Left ventricle myocardium inferior (tissue), 1 donor: ENCODE data around the gene HES6. TPM values are rescaled to one million over a fixed set of nuclear protein-coding genes. Genes with fewer than 3 reads are reported as not detected.

Source experiments
- DNase-seq: peaks from one replicate; pipeline ENCODE4 v3.0.0-alpha.2; 2020
- H3K27ac ChIP-seq: fragments of 200-600 bp; replicated peaks from 2 replicates; pipeline ENCODE4 v1.8.0; 2021
- H3K27me3 ChIP-seq: fragments of 200-600 bp; 2 replicates; pipeline ENCODE4 v1.8.0; 2021; ENCODE audit warnings: low read depth
- H3K36me3 ChIP-seq: fragments of 200-600 bp; 2 replicates; pipeline ENCODE4 v1.8.0; 2021
- H3K4me1 ChIP-seq: fragments of 200-600 bp; 2 replicates; pipeline ENCODE4 v1.8.0; 2021
- H3K4me3 ChIP-seq: fragments of 200-600 bp; 2 replicates; pipeline ENCODE4 v1.8.0; 2021; ENCODE audit warnings: mild to moderate bottlenecking, moderate library complexity
- H3K9me3 ChIP-seq: fragments of 200-600 bp; replicated peaks from 2 replicates; pipeline ENCODE4 v1.8.0; 2021
- intact Hi-C: fragments of 100-400 bp; cut with micrococcal nuclease; formaldehyde crosslinking; loops from one replicate; pipeline ENCODE4 v1.11.0; 2022
- long read RNA-seq: library from polyadenylated mRNA; unstranded; transcript quantifications from one replicate; pipeline ENCODE4 v2.0.0, GENCODE V29; 2021
- total RNA-seq: library from RNA; stranded (reverse); fragmentation: NEBNext Ultra II Directional; extraction: Animal tissue kit (Norgen Biotek cat#: 25700); gene quantifications from one replicate; pipeline ENCODE4 v1.2.1, GENCODE V29; 2021
- TF ChIP-seq, protein P1 (sequence below): fragments of 200-600 bp; IDR thresholded peaks from 2 replicates; pipeline ENCODE4 v1.8.0; 2021; ENCODE audit warnings: antibody characterized with exemption, mild to moderate bottlenecking, borderline replicate concordance
- donor health status: DM: no; HTN: yes; CAD: no; lungs with severe emphysema.

Gene HES6, protein sequence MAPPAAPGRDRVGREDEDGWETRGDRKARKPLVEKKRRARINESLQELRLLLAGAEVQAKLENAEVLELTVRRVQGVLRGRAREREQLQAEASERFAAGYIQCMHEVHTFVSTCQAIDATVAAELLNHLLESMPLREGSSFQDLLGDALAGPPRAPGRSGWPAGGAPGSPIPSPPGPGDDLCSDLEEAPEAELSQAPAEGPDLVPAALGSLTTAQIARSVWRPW
- 2.7 TPM for total RNA-seq
- long read RNA-seq, partial matches to known transcripts = 0 of 7 reads
- long read RNA-seq, other reads (novel, unspliced or antisense) = 1 of 7 reads

DNA sequence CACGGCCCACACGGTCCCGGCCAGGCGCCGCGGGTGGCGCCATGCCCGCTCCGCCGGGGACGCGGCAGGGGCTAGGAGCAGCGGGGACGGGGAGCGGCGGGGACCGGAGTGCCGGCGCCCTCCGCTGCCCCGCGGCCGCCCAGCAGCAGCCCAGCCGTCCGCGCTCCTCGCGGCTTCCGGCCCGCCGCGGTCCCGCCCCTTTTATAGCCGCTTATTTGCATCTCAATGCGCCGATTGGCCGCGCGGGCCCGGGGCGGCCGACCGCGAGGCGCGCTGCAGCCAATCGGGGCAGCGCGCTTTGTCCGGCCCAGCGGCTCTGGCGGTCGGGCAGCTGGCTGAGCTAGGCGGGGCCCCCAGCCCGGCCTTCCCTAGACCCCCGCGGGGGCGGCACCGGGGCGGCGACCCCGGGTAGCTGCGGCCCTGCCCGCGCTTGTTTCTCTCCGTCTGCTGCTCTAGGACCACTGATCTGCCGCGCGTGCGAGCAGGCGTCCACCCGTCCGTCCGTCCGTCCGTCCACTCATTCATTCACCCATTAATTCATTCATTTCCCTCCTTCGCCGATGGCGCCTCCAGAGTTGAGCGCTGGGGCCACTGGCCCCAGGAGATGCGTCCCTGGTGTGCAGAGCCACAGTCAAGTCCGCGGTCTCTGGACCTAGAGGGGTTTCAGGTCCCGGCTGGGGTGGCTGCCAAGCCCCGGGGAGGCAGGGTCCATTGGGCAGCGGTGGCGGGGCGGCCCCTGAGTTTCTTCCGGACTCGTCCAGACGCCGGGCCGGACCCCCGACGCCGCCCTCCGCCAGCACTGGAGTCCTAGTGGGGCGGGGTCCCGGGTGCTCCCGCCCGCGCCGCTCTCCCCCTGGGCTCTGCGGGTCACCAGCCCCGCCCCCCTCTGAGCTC is at the start of gene HES6:
HES6 (minus strand) TSS at position 176 of the 894 bp plus-strand sequence; CDS start at position 43, 133 bp downstream.
- no peaks in the 10 kb centered on the region for H3K9me3 ChIP-seq
- peak within 1 kb of the TSS; percentile 77 for H3K4me3 ChIP-seq
- peaks cover 40% of the 10 kb centered on the region for H3K4me1 ChIP-seq
- peak within 1 kb of the TSS; percentile 64 for H3K27ac ChIP-seq
- H3K27me3 ChIP-seq = peaks cover 29% of the 10 kb centered on the region
- TF ChIP-seq, protein P1, sequence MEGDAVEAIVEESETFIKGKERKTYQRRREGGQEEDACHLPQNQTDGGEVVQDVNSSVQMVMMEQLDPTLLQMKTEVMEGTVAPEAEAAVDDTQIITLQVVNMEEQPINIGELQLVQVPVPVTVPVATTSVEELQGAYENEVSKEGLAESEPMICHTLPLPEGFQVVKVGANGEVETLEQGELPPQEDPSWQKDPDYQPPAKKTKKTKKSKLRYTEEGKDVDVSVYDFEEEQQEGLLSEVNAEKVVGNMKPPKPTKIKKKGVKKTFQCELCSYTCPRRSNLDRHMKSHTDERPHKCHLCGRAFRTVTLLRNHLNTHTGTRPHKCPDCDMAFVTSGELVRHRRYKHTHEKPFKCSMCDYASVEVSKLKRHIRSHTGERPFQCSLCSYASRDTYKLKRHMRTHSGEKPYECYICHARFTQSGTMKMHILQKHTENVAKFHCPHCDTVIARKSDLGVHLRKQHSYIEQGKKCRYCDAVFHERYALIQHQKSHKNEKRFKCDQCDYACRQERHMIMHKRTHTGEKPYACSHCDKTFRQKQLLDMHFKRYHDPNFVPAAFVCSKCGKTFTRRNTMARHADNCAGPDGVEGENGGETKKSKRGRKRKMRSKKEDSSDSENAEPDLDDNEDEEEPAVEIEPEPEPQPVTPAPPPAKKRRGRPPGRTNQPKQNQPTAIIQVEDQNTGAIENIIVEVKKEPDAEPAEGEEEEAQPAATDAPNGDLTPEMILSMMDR = no peak
- intact Hi-C loops = no loop called here
- DNase-seq = peak; percentile 90
- peaks cover 2% of the 10 kb centered on the region for H3K36me3 ChIP-seq

DNA sequence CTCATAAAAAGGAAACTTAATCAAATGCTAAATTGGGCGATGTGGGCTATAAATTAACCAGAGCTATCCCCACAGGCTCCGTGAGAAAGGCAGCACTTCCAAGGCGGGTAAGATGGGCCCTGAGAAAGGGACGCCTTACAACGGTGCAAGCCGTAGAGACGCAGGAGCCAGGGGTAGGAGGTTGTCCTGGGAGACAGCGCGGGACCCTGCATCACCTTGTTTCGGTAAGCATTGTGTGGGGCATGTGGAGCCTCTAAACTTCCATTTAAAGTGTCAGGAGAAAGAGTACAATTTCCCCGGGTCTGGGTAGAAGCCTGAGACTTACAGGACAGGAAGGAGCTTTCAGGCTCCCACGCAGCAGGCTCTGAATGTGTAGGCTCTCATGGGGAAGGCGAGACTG is 49.7 kb upstream of the HES6 start:
- H3K27ac ChIP-seq = peak overlapping the region; percentile 87
- H3K4me1 ChIP-seq = peaks cover 60% of the 10 kb centered on the region
- H3K9me3 ChIP-seq = no peaks in the 10 kb centered on the region
- intact Hi-C loops = no loop called here
- H3K27me3 ChIP-seq = no peaks in the 10 kb centered on the region
- DNase-seq = no peak
- H3K36me3 ChIP-seq = no peaks in the 10 kb centered on the region
- TF ChIP-seq, protein P1 = no peak
- peak overlapping the region; percentile 90 for H3K4me3 ChIP-seq

DNA sequence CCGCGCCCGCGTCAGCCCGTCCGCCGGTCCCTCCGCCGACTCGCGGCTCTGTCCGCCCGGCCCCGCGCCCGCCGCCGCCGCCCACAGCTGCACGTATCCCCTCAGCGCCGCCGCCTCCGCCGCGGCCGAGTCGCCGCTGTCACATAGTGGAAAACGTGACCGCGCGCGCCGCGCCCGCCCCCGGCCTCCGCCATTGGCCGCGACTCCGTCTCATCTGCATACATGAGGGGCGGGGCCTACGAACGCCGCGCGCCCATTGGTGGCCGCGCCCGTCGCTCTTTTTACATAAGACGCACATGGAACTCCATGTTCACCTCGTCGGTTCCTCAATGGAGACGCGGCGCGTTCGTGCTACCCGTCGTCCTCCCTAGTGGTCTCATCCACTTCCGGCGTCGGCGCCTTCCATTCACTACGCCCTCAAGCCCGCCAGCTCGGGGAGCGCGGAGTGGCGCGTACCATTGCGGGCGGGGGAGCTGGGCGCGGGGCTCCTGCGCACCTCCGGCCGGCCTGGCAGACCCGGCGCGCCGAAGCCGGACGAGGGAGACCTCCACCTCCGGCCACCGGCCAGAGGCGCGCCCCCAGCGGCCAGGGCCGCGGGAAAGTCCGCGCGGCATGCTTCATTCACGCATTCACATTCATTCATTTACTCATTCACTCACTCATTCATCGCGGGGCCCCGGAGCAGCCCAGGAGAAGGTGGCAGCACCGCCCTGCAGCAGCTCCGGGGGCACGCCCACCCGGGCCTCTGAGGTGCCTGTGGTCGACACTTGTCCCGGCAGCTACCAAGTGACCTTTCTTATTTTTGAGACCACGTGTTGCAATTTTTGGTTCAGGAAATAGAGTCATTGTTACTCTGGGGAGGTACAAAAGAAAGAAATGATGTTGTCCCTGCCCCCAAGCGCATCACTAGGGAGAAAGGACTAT is 49.1 kb upstream of the HES6 start:
- Histone ChIP-seq H3K36me3 (no peaks in the 10 kb centered on the region), H3K9me3 (no peaks in the 10 kb centered on the region), H3K27me3 (no peaks in the 10 kb centered on the region), H3K4me1 (peaks cover 67% of the 10 kb centered on the region), H3K4me3 (peak overlapping the region; percentile 90), H3K27ac (peak overlapping the region; percentile 87)
- peak; percentile 98 for DNase-seq
- TF ChIP-seq, protein P1 = peak; percentile 51
- intact Hi-C loops = no loop called here

DNA sequence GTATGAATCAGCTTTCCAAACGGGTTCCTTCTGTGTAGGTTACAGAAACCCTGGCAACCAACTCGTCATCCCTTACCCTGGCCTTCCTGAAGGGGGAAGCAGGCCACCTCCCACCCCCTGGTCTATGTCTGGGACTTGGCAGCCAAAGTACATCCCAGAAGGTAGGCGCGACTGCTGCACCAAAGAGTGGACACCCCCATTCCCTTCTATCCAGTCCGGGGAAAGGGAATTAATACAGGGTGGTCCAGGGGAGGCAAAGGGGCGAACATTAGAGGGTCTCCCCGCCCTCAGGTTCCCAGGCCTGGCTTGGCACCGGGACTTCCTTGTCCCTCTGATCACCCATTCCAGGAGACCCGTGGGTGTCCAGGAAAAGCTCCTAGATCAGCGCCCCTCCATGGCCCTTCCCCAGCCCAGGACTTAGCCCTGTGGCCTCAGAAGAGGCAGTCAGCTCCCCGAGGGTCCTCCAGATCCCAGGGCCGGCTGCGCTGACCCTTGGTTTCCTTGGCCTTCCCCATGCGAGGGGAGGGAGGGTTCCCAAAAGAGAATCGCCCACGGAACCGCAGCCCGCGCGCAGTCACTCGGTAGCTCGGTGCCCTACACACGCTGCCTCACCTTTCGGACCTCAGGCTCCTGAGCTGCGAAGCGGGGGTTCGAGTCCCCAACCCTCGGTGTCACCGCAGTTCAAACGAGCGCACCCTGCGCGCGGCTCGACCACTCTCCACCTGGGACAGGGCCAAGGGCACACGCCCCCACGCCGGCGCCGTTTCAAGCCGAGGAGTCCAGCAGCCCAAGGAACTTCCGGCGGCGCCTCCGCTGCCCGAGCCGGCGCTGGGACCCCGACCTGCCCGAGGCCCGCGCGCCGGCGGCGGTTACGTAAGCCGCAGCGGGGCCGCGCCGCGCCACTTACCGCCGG is 48.2 kb upstream of the HES6 start, which contains the start of gene PER2:
PER2 (minus strand) TSS at position 874 of the 913 bp plus-strand sequence. CDS start 10,674 bp downstream, outside the sequence.
- H3K27me3 ChIP-seq = no peaks in the 10 kb centered on the region
- peak; percentile 61 for DNase-seq
- intact Hi-C loops = no loop called here
- no peaks in the 10 kb centered on the region for H3K36me3 ChIP-seq
- TF ChIP-seq, protein P1 = no peak
- peaks cover 76% of the 10 kb centered on the region for H3K4me1 ChIP-seq
- peak within 1 kb of the TSS; percentile 87 for H3K27ac ChIP-seq
- peak within 1 kb of the TSS; percentile 90 for H3K4me3 ChIP-seq
- H3K9me3 ChIP-seq = no peaks in the 10 kb centered on the region
